BLaER1 treated with 17β-estradiol and CSF1 and Interleukin-3, amounts not matched to agents 10 nM and 100 nM (cell line): ENCODE data around the gene SLC2A2.

ENCODE experiments used
- H3K27ac ChIP-seq, 11 experiments: shearing (Covaris generic); formaldehyde crosslinking; 2 replicates each; pipeline ENCODE4 v1.8.1; 2022
- H3K27me3 ChIP-seq, 11 experiments: shearing (Covaris generic); formaldehyde crosslinking; 2 replicates each; pipeline ENCODE4 v1.8.1; 2022
- H3K36me3 ChIP-seq, 11 experiments: shearing (Covaris generic); formaldehyde crosslinking; 2 replicates each; pipeline ENCODE4 v1.8.1; 2022
- H3K4me1 ChIP-seq, 10 experiments: shearing (Covaris generic); formaldehyde crosslinking; 2 replicates each; pipeline ENCODE4 v1.8.1; 2022
- H3K4me2 ChIP-seq, 11 experiments: shearing (Covaris generic); formaldehyde crosslinking; 2 replicates each; pipeline ENCODE4 v1.8.1; 2022
- H3K4me3 ChIP-seq, 10 experiments: shearing (Covaris generic); formaldehyde crosslinking; 2 replicates each; pipeline ENCODE4 v1.8.1; 2022
- H3K9ac ChIP-seq, 11 experiments: shearing (Covaris generic); formaldehyde crosslinking; 2 replicates each; pipeline ENCODE4 v1.8.1; 2022
- H3K9me3 ChIP-seq, 11 experiments: shearing (Covaris generic); formaldehyde crosslinking; replicated peaks in 1 of 11; 2 replicates each; pipeline ENCODE4 v1.8.1; 2022
- H4K20me1 ChIP-seq, 11 experiments: shearing (Covaris generic); formaldehyde crosslinking; 2 replicates each; pipeline ENCODE4 v1.8.1; 2022
- Cebpa-rat ChIP-seq, 11 experiments: shearing (Covaris generic); IDR thresholded peaks; 2 replicates each; pipeline ENCODE4 v1.8.1; 2022

The SLC2A2 gene

GRCh38 chr3:170956647-170957046 lies 69.9 kb downstream of the SLC2A2 start:
- H4K20me1 ChIP-seq = no peaks in the 10 kb centered on the region
- no peak for TF ChIP-seq Cebpa-rat (IDR thresholded peaks at IDR 0.05)
- no peaks in the 10 kb centered on the region for H3K27me3 ChIP-seq
- no peaks in the 10 kb centered on the region for H3K4me1 ChIP-seq
- H3K27ac ChIP-seq = no peak overlapping the region
- no peak overlapping the region for H3K4me2 ChIP-seq
- no peak overlapping the region for H3K4me3 ChIP-seq
- no peaks in the 10 kb centered on the region for H3K36me3 ChIP-seq
- H3K9ac ChIP-seq = no peak overlapping the region
- no peaks in the 10 kb centered on the region for H3K9me3 ChIP-seq

GRCh38 chr3:170953736-170954135 lies 72.8 kb downstream of the SLC2A2 start:
- Histone ChIP-seq H3K27ac (no peak overlapping the region), H3K36me3 (no peaks in the 10 kb centered on the region), H3K4me2 (no peak overlapping the region), H3K9ac (no peak overlapping the region), H3K9me3 (no peaks in the 10 kb centered on the region), H3K27me3 (no peaks in the 10 kb centered on the region), H3K4me3 (no peak overlapping the region), H3K4me1 (no peaks in the 10 kb centered on the region), H4K20me1 (no peaks in the 10 kb centered on the region)
- TF ChIP-seq Cebpa-rat (IDR thresholded peaks at IDR 0.05) = no peak

- no peak for TF ChIP-seq Cebpa-rat (IDR thresholded peaks at IDR 0.05)
- Histone ChIP-seq H3K9ac (no peak overlapping the region), H3K4me3 (no peak overlapping the region), H3K4me2 (no peak overlapping the region), H3K4me1 (no peaks in the 10 kb centered on the region), H3K9me3 (no peaks in the 10 kb centered on the region), H3K36me3 (no peaks in the 10 kb centered on the region), H3K27ac (no peak overlapping the region), H4K20me1 (no peaks in the 10 kb centered on the region), H3K27me3 (no peaks in the 10 kb centered on the region)
Measured at GRCh38 chr3:170953229-170953628, 73.3 kb downstream of the SLC2A2 start.

- no peaks in the 10 kb centered on the region for H3K27me3 ChIP-seq
- H3K9ac ChIP-seq = no peak overlapping the region
- no peak overlapping the region for H3K4me2 ChIP-seq
- no peak overlapping the region for H3K27ac ChIP-seq
- no peak for TF ChIP-seq Cebpa-rat (IDR thresholded peaks at IDR 0.05)
- H4K20me1 ChIP-seq = no peaks in the 10 kb centered on the region
- H3K4me1 ChIP-seq = no peaks in the 10 kb centered on the region
- no peak overlapping the region for H3K4me3 ChIP-seq
- peaks cover 0 to 13% (median 7%) of the 10 kb centered on the region in 11 experiments; a peak in 17 of 22 replicates for H3K9me3 ChIP-seq
- no peaks in the 10 kb centered on the region for H3K36me3 ChIP-seq
Measured at GRCh38 chr3:170949211-170949610, 77.3 kb downstream of the SLC2A2 start.

- no peak for TF ChIP-seq Cebpa-rat (IDR thresholded peaks at IDR 0.05)
- H3K27me3 ChIP-seq = no peaks in the 10 kb centered on the region
- H3K27ac ChIP-seq = no peak overlapping the region
- H3K4me2 ChIP-seq = no peak overlapping the region
- H3K9ac ChIP-seq = no peak overlapping the region
- no peak overlapping the region for H3K4me3 ChIP-seq
- H3K9me3 ChIP-seq = peaks cover 0 to 17% (median 7%) of the 10 kb centered on the region in 11 experiments; a peak in 17 of 22 replicates
- no peaks in the 10 kb centered on the region for H3K36me3 ChIP-seq
- no peaks in the 10 kb centered on the region for H3K4me1 ChIP-seq
- no peaks in the 10 kb centered on the region for H4K20me1 ChIP-seq
Measured at GRCh38 chr3:170947018-170947769, 79.3 kb downstream of the SLC2A2 start.
